ENCODE results near the gene MCF2L2.

The MCF2L2 gene

GRCh38 chr3:183182073-183182472 is 246.3 kb downstream of the MCF2L2 start:
- TF ChIP-seq FOXP2 (optimal IDR thresholded peaks at IDR 0.05; ENCODE audit: borderline replicate concordance, extremely low read depth, extremely low read length, insufficient read depth) (no peak), POLR2AphosphoS5 (IDR thresholded peaks at IDR 0.05; ENCODE audit: low read depth, low read length) (no peak)

- TF ChIP-seq REST (IDR thresholded peaks at IDR 0.05; ENCODE audit: insufficient read depth in 1 of 2, low read depth in 2 of 2, low read length in 2 of 2), result no peak
- TF ChIP-seq POLR2AphosphoS5 (IDR thresholded peaks at IDR 0.05; ENCODE audit: low read depth, low read length), result no peak
- TF ChIP-seq FOXP2 (optimal IDR thresholded peaks at IDR 0.05; ENCODE audit: borderline replicate concordance, extremely low read depth, extremely low read length, insufficient read depth), result no peak
- no peak for TF ChIP-seq TAF1 (IDR thresholded peaks at IDR 0.05; ENCODE audit: borderline replicate concordance, insufficient read depth, low read length)
- TF ChIP-seq SIN3A (IDR thresholded peaks at IDR 0.05; ENCODE audit: borderline replicate concordance, insufficient read depth, low read length), result no peak
These were observed 246.8 kb downstream of the MCF2L2 start for GRCh38 chr3:183181606-183182005.

- TF ChIP-seq SIN3A (IDR thresholded peaks at IDR 0.05; ENCODE audit: borderline replicate concordance, insufficient read depth, low read length) (no peak), FOXP2 (optimal IDR thresholded peaks at IDR 0.05; ENCODE audit: borderline replicate concordance, extremely low read depth, extremely low read length, insufficient read depth) (no peak), REST (IDR thresholded peaks at IDR 0.05; ENCODE audit: insufficient read depth in 1 of 2, low read depth in 2 of 2, low read length in 2 of 2) (no peak), POLR2AphosphoS5 (IDR thresholded peaks at IDR 0.05; ENCODE audit: low read depth, low read length) (no peak), TAF1 (IDR thresholded peaks at IDR 0.05; ENCODE audit: borderline replicate concordance, insufficient read depth, low read length) (no peak)
These were observed 247.6 kb downstream of the MCF2L2 start for GRCh38 chr3:183180784-183181295.

GRCh38 chr3:183180110-183180783 is 248.2 kb downstream of the MCF2L2 start:
- TF ChIP-seq TAF1 (IDR thresholded peaks at IDR 0.05; ENCODE audit: borderline replicate concordance, insufficient read depth, low read length), result no peak
- no peak for TF ChIP-seq SIN3A (IDR thresholded peaks at IDR 0.05; ENCODE audit: borderline replicate concordance, insufficient read depth, low read length)
- no peak for TF ChIP-seq FOXP2 (optimal IDR thresholded peaks at IDR 0.05; ENCODE audit: borderline replicate concordance, extremely low read depth, extremely low read length, insufficient read depth)
- TF ChIP-seq REST (IDR thresholded peaks at IDR 0.05; ENCODE audit: insufficient read depth in 1 of 2, low read depth in 2 of 2, low read length in 2 of 2), result no peak

GRCh38 chr3:183178833-183179549 is 249.4 kb downstream of the MCF2L2 start:
- TF ChIP-seq REST (IDR thresholded peaks at IDR 0.05; ENCODE audit: insufficient read depth in 1 of 2, low read depth in 2 of 2, low read length in 2 of 2) (no peak), FOXP2 (optimal IDR thresholded peaks at IDR 0.05; ENCODE audit: borderline replicate concordance, extremely low read depth, extremely low read length, insufficient read depth) (no peak), SIN3A (IDR thresholded peaks at IDR 0.05; ENCODE audit: borderline replicate concordance, insufficient read depth, low read length) (no peak), POLR2AphosphoS5 (IDR thresholded peaks at IDR 0.05; ENCODE audit: low read depth, low read length) (no peak), TAF1 (IDR thresholded peaks at IDR 0.05; ENCODE audit: borderline replicate concordance, insufficient read depth, low read length) (no peak)

Measured in PFSK-1 (cell line).